Measurements from ENCODE around the gene TRAPPC11. TPM values are rescaled to one million over a fixed set of nuclear protein-coding genes. Genes with fewer than 3 reads are reported as not detected.
"Not testable (repeated sequence)": the region's sequence is repeated elsewhere in the genome, so short reads cannot be mapped to it uniquely, and the experiment has no call there.

TRAPPC11 gene
- total RNA-seq, 1 experiment from 2014 or later, result 19.1 TPM

GRCh38 chr4:183721207-183722081 lies 62.4 kb downstream of the TRAPPC11 start:
- DNase-seq (ENCODE audit: low read depth), result no peak

GRCh38 chr4:183722731-183723560 lies 63.9 kb downstream of the TRAPPC11 start:
- peak; percentile 18 for DNase-seq (ENCODE audit: low read depth)

DNA sequence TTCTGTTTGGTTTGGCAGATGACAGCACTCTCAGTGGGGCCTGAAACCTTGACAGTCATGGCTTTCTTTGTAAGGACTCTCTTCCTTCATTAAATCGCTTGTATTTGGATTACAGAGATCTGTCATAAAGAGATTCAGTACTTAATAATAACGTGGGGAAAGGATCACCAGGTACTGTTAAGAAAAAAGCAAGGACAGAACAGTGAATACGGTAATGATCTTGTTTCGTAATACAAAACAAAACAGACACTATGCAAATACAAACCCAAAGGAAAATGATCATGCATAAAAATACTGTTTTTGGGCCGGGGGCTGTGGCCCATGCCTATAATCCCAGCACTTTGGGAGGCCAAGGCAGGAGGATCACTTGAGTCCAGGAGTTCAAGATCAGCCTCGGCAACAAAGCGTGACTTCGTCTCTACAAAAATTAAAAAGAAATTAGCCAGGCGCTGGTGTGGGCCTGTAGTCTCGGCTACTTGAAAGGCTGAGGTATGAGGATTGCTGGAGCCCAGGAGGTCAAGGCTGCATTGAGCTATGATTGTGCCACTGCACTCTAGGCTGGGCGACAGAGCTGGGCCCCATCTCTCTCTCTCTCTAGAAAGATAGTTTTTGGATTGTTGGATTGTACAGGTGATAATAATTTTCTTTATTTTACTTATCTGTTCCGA lies 64.6 kb downstream of the TRAPPC11 start:
- DNase-seq (ENCODE audit: low read depth), result no peak

- DNase-seq (ENCODE audit: low read depth), result not testable (repeated sequence)
These were observed 66.5 kb downstream of the TRAPPC11 start for GRCh38 chr4:183725585-183725984.

- DNase-seq (ENCODE audit: low read depth), result no peak
These were observed 68.4 kb downstream of the TRAPPC11 start for GRCh38 chr4:183727482-183727881.

- no peak for DNase-seq (ENCODE audit: low read depth)
These were observed 69.4 kb downstream of the TRAPPC11 start for GRCh38 chr4:183728223-183729068.

GRCh38 chr4:183729069-183729406 lies 69.9 kb downstream of the TRAPPC11 start:
- no peak for DNase-seq (ENCODE audit: low read depth)

- peak; percentile 68 for DNase-seq (ENCODE audit: low read depth)
These were observed 70.6 kb downstream of the TRAPPC11 start for GRCh38 chr4:183729430-183730328.

DNA sequence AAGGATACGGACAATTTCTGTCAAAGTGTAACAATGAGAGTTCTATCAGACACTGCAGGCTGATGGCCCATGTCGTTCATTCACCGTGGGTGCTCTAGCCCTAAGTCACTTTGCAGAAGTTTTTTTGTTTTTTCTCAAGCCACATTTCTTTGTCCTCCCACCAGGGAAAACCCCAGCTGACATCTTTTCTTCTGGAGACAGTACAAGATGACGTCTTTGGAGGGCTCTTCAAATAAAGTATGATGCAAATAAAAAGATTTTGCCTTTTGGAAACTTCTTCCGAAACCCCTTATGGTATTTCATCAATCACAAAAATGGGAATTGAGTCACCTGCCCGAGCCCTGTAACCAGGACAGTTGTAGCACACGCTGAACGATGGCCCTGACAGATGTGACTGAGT lies 73.2 kb downstream of the TRAPPC11 start:
- no peak for DNase-seq (ENCODE audit: low read depth)

GRCh38 chr4:183733181-183733580 lies 74.1 kb downstream of the TRAPPC11 start:
- DNase-seq (ENCODE audit: low read depth), result no peak

DNA sequence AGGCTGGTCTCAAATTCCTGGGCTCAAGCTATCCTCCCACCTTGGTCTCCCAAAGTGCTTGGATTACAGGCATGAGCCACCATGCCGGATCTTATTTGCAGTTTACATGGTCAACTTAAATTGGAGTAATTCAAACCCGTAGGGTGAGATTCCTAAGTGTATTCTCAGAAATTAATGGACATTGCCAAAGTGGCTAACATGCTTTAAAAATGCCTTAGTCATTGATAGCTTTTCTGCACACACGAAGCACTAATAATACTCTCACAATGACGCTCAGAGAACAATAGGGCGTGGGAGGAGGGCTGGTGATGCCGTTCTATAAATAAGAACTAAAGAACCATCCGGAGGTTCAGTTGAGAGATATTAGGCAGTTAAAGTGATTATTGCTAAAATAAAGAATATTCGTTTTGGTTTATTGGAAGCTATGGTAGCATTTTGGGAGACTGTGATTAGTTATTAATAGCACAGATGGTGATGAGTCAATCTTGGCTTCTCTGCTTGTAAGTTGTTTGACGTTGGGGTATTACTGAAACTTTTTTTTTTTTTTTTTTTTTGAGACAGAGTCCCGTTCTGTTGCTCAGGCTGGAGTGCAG lies 79.1 kb downstream of the TRAPPC11 start:
- DNase-seq (ENCODE audit: low read depth), result no peak

DNA sequence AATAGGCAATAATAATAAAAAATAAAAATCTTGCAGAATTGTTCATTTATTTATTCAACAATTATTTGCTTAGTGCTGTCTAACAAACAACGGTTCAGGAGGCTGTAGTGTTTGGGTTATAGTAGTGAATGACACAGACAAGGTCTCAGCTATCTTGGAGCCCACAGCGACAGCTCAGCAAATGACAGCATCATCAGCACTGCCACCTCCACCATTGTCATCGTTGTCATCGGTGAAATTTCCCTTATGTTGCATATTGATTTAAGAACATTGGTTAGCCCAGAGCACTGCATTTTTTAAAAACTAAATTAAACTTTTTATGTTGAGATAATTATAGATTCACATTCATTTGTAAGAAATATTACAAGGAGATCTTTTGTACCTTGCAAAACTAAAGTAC lies 79.9 kb downstream of the TRAPPC11 start:
- DNase-seq (ENCODE audit: low read depth), result no peak

GRCh38 chr4:183746305-183747229 lies 87.5 kb downstream of the TRAPPC11 start:
- no peak for DNase-seq (ENCODE audit: low read depth)

DNA sequence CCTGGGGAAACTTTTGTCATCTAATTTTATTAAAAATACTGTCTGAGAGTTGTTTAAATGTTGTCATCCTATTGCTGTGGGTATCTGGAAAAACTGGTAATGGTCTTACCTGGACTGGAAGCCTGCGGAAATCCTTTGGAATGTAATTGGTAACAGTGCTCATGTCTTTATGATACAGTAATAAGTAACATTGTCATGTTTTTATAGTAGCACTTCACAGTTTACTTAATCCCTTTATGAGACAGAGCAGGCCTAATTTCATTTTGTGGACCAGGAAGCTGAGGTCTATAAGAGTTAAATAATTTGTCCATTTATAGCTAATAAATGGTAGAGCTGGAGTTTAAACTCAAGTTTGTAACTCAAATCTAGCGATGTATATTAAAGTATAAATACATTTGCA lies 88.3 kb downstream of the TRAPPC11 start:
- DNase-seq (ENCODE audit: low read depth), result no peak

DNA sequence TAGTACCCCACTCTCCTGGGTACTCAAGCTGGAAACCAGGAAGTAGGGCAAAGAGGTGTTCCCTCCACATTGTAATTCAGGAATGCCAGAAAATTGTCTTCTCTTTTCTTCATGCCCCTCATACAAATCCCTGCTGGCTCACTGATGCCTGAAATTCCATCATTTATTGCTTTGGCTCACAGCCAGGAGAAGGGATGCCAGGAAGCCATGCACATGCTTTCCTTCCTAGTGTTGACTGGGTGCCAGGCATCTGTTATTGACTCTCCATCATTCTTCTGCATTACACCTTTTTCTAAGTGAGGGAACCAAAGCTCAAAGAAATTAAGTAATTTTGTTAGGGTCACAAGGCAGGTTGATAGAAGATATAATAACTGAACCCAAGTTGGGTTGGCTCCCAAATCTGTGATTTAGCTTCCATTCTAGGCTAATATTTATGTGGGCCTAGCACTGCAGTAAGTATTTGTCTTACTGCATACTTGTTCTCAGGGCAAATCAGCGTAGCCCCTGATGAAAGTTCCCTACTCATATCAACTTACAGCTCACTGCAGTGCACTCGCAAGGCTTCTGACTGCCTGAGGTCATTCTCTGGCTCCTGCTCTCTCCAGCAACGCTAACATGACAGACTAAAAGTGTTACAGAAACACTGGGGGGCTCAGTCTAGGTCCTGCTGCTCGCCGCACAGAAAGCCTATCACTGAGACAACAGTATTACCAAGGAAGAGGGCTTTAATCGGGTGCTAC lies 89.0 kb downstream of the TRAPPC11 start:
- no peak for DNase-seq (ENCODE audit: low read depth)

- no peak for DNase-seq (ENCODE audit: low read depth)
These were observed 92.0 kb downstream of the TRAPPC11 start for GRCh38 chr4:183751106-183751505.

- DNase-seq (ENCODE audit: low read depth), result no peak
These were observed 96.5 kb downstream of the TRAPPC11 start for GRCh38 chr4:183755596-183755995.

DNA sequence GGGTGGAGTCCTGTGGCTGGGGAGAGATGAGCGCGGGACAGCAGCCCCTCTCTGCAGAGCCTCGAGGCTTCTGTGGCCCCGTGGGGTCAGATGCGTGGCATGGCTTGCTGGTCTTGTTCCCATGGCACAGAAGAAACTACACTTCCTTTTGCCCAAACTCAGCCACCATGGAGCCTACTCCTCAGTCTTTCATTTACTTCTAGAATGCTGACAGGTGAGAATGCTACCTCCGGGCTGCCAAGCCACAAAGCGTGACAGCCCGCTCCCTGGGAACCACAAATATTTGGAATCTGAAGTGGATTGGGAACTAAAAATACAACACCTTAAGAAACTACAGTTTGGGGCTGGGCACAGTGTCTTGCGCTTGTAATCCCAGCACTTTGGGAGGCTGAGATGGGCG lies 98.0 kb downstream of the TRAPPC11 start:
- DNase-seq (ENCODE audit: low read depth), result peak; percentile 9
